Hepatocyte (in vitro differentiated cells): ENCODE data around the gene GOT1. TPM values are rescaled to one million over a fixed set of nuclear protein-coding genes. Genes with fewer than 3 reads are reported as not detected.

Source experiments
- DNase-seq: peaks from one replicate; pipeline ENCODE4 v3.0.0-alpha.2; 2016; ENCODE audit warnings: low spot score
- H2AFZ ChIP-seq: fragments of 200-600 bp; sonication (generic); 2 replicates; pipeline ENCODE4 v1.6.0; 2016; ENCODE audit warnings: antibody characterized with exemption, mild to moderate bottlenecking
- H3K27ac ChIP-seq: fragments of 200-600 bp; sonication (generic); 2 replicates; pipeline ENCODE4 v1.5.1; 2016; ENCODE audit warnings: mild to moderate bottlenecking
- H3K27me3 ChIP-seq: fragments of 200-600 bp; sonication (generic); 2 replicates; pipeline ENCODE4 v1.6.1; 2016
- H3K36me3 ChIP-seq: fragments of 200-600 bp; sonication (generic); replicated peaks from 2 replicates; pipeline ENCODE4 v1.5.1; 2016; ENCODE audit warnings: low read depth; ENCODE audit not compliant: insufficient read depth
- H3K4me1 ChIP-seq: fragments of 200-600 bp; sonication (generic); 2 replicates; pipeline ENCODE4 v1.5.1; 2016; ENCODE audit warnings: mild to moderate bottlenecking, moderate library complexity; ENCODE audit not compliant: insufficient read depth
- H3K4me2 ChIP-seq: fragments of 200-600 bp; sonication (generic); 2 replicates; pipeline ENCODE4 v1.6.0; 2016
- H3K4me3 ChIP-seq: fragments of 200-600 bp; sonication (generic); 2 replicates; pipeline ENCODE4 v1.5.1; 2016; ENCODE audit warnings: mild to moderate bottlenecking
- H3K79me2 ChIP-seq: fragments of 200-600 bp; sonication (generic); 2 replicates; pipeline ENCODE4 v1.6.0; 2017; ENCODE audit warnings: mild to moderate bottlenecking
- H3K9me2 ChIP-seq: fragments of 200-600 bp; sonication (generic); replicated peaks from 2 replicates; pipeline ENCODE4 v1.6.0; 2017; ENCODE audit warnings: mild to moderate bottlenecking; ENCODE audit not compliant: insufficient read depth
- H3K9me3 ChIP-seq: fragments of 200-600 bp; sonication (generic); 2 replicates; pipeline ENCODE4 v1.5.1; 2016; ENCODE audit warnings: low read depth, mild to moderate bottlenecking
- H4K20me1 ChIP-seq: fragments of 200-600 bp; sonication (generic); 2 replicates; pipeline ENCODE4 v1.6.0; 2016; ENCODE audit warnings: mild to moderate bottlenecking; ENCODE audit not compliant: insufficient read depth, poor library complexity, severe bottlenecking
- EZH2 ChIP-seq: fragments of 200-600 bp; sonication (generic); IDR thresholded peaks from 2 replicates; pipeline ENCODE4 v1.6.1; 2016; ENCODE audit warnings: antibody characterized with exemption, mild to moderate bottlenecking, borderline replicate concordance
- EZH2phosphoT487 ChIP-seq: fragments of 200-600 bp; sonication (generic); IDR thresholded peaks from one replicate; pipeline ENCODE4 v1.6.1; 2018; ENCODE audit warnings: antibody characterized with exemption, mild to moderate bottlenecking, low read depth, moderate library complexity; ENCODE audit not compliant: unreplicated experiment, severe bottlenecking
- WGBS: methylation state at CpG from one replicate; pipeline ENCODE4 v1.1.6; 2016; ENCODE audit warnings: low lambda C conversion rate; ENCODE audit errors: missing lambda C conversion rate; 5-methylcytosine and 5-hydroxymethylcytosine counted together
- polyA plus RNA-seq: library from polyadenylated mRNA; unstranded; fragments of >200 nt; fragmentation: Nextera tagmentation; extraction: Ambion mirVana; gene quantifications from 2 replicates; pipeline ENCODE4 v1.2.1, GENCODE V29; 2016
- total RNA-seq: library from RNA; depleted of rRNA; stranded (reverse); fragments of >200 nt; gene quantifications from 2 replicates; pipeline ENCODE4 v1.2.3, GENCODE V29; 2014
- TF ChIP-seq, protein P1 (sequence below): fragments of 200-600 bp; sonication (generic); IDR thresholded peaks from 2 replicates; pipeline ENCODE4 v1.5.1; 2016; ENCODE audit warnings: antibody characterized with exemption, mild to moderate bottlenecking; ENCODE audit not compliant: poor library complexity

GOT1 gene
- total and polyA plus RNA-seq, 2 experiments from 2014 or later: 59.0 to 60.8 TPM

DNA sequence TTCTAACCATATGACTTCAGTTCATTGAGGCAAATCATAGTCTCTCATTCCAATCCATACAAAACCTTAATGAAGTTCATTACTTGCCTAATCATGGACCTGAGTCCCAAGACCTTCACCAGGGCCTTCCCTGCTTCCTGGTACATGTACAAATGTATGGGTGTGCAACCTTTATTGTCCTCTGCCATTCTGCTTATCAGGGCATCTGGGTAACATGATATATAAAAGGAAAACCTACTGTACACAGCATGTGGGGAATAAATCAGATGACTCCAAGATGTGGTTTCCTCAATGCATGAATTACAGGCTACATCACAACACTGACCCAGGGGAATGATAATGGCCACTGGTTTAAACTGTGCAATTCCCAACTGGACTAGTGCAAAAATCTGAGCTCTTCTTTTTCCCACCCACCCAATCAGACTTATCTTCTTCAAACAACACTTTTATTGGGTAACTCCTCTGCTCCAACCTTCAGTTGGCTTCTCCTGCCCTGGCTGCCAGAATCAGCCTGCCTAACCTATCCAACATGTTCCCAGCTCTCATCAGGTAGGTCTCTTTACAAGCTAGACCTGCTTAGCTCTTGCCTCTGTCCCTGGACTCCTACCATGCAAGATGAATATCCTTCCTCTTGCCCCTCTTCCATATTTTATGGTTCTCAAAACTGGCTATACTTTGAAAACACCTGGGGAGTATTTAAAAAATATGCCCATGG lies 11.4 kb downstream of the GOT1 start:
- DNase-seq: no peak
- Histone ChIP-seq H3K9me3 (no peaks in the 10 kb centered on the region), H3K4me3 (no peak overlapping the region), H3K27ac (no peak overlapping the region), H4K20me1 (no peaks in the 10 kb centered on the region), H3K9me2 (no peaks in the 10 kb centered on the region), H3K36me3 (no peaks in the 10 kb centered on the region), H3K4me2 (no peak overlapping the region), H2AFZ (no peak overlapping the region), H3K79me2 (peaks cover 6% of the 10 kb centered on the region), H3K4me1 (no peaks in the 10 kb centered on the region), H3K27me3 (no peaks in the 10 kb centered on the region)
- TF ChIP-seq, protein P1, sequence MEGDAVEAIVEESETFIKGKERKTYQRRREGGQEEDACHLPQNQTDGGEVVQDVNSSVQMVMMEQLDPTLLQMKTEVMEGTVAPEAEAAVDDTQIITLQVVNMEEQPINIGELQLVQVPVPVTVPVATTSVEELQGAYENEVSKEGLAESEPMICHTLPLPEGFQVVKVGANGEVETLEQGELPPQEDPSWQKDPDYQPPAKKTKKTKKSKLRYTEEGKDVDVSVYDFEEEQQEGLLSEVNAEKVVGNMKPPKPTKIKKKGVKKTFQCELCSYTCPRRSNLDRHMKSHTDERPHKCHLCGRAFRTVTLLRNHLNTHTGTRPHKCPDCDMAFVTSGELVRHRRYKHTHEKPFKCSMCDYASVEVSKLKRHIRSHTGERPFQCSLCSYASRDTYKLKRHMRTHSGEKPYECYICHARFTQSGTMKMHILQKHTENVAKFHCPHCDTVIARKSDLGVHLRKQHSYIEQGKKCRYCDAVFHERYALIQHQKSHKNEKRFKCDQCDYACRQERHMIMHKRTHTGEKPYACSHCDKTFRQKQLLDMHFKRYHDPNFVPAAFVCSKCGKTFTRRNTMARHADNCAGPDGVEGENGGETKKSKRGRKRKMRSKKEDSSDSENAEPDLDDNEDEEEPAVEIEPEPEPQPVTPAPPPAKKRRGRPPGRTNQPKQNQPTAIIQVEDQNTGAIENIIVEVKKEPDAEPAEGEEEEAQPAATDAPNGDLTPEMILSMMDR: no peak
- TF ChIP-seq EZH2: no peak
- TF ChIP-seq EZH2phosphoT487: no peak

DNA sequence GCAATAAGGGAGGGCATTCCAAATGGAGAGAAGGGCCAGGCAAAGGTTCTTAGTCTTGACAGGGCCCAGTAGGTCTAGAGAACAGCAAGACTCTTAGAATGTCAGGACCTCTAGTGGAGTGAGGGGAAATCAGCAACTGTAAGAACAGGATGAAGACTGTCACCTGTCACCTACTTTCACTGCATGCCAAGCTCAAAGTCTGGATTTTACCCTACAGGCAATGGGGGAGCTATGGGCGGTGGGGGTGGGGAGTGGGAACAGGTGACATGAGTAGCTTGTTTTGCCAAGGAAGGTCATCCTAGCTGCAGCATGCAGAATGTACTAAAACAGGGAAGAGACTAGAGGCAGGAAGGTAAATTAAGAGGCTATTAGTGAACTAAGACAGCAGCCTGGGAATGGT lies 18.3 kb downstream of the GOT1 start:
- peak; percentile 69 for DNase-seq
- 70% methylated on average over 1 of the region's 1 CpG for WGBS
- H3K27ac ChIP-seq: peak overlapping the region; percentile 31

DNA sequence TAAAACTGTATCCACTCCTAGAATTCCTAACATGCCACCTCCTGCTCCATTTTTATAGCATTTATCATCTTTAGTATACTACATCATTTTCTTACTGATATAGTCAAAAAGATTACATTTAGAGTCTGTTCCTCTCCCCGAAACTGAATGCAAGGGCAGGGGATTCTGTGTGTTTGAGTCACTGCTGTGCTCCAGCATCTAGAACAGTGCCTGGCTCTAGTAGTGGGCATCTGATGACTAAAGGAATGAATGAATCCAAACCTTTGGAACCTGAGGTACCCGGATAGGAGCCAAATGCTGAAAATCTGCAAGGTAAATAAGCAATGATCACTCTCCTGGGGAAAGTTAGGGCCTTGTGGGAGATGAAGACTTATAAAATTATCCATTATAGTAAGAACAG lies 18.9 kb downstream of the GOT1 start:
- WGBS: 94% methylated on average over 2 of the region's 2 CpGs
- TF ChIP-seq EZH2: no peak
- TF ChIP-seq EZH2phosphoT487: no peak
- TF ChIP-seq, protein P1: no peak

More for the DNA sequence above, 18.3 kb downstream of the GOT1 start:
- no peaks in the 10 kb centered on the region for H3K27me3 ChIP-seq
- H3K9me2 ChIP-seq: no peaks in the 10 kb centered on the region
- H2AFZ ChIP-seq: no peak overlapping the region
- H4K20me1 ChIP-seq: no peaks in the 10 kb centered on the region
- H3K4me3 ChIP-seq: no peak overlapping the region
- H3K4me1 ChIP-seq: no peaks in the 10 kb centered on the region
- TF ChIP-seq EZH2 (no peak), EZH2phosphoT487 (no peak)
- TF ChIP-seq, protein P1: peak; percentile 25
- no peaks in the 10 kb centered on the region for H3K9me3 ChIP-seq
- no peak overlapping the region for H3K4me2 ChIP-seq
- H3K79me2 ChIP-seq: peaks cover 9% of the 10 kb centered on the region
- H3K36me3 ChIP-seq: no peaks in the 10 kb centered on the region

DNA sequence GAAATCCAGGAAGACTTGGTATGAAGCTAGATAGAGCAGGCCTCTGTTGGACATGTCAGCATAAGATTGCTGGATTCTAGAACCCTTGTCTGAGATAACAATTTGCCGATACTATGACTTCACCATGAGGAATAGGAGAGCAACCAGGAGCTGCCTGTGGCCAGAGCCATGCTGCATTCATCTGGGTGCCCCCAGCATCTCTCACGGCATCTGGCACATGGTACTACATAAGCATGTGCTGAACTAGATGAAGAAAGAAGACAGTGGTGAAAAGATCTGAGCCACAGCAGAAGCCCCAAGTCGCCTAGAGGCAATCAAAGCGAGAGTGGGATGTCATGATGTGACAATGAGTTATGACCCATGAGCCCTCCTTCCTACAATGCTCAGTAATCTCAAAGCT lies 19.5 kb downstream of the GOT1 start:
- Histone ChIP-seq H3K36me3 (no peaks in the 10 kb centered on the region), H3K4me2 (no peak overlapping the region), H3K4me1 (no peaks in the 10 kb centered on the region), H4K20me1 (no peaks in the 10 kb centered on the region), H3K4me3 (no peak overlapping the region), H3K9me3 (no peaks in the 10 kb centered on the region), H2AFZ (no peak overlapping the region), H3K27me3 (no peaks in the 10 kb centered on the region), H3K9me2 (no peaks in the 10 kb centered on the region), H3K79me2 (peaks cover 9% of the 10 kb centered on the region), H3K27ac (no peak overlapping the region)
- WGBS: 86% methylated on average over 4 of the region's 4 CpGs
- TF ChIP-seq, protein P1: no peak
- no peak for TF ChIP-seq EZH2phosphoT487
- no peak for TF ChIP-seq EZH2
- DNase-seq: no peak

More for the DNA sequence above, 18.9 kb downstream of the GOT1 start:
- Histone ChIP-seq H3K4me2 (no peak overlapping the region), H4K20me1 (no peaks in the 10 kb centered on the region), H3K27me3 (no peaks in the 10 kb centered on the region), H3K36me3 (no peaks in the 10 kb centered on the region), H3K4me1 (no peaks in the 10 kb centered on the region), H2AFZ (no peak overlapping the region), H3K79me2 (peaks cover 9% of the 10 kb centered on the region), H3K9me3 (no peaks in the 10 kb centered on the region), H3K9me2 (no peaks in the 10 kb centered on the region), H3K27ac (peak overlapping the region; percentile 13), H3K4me3 (no peak overlapping the region)
- DNase-seq: no peak
